IMR-90 (cell line): Measurements from ENCODE around the gene USP30. TPM values are rescaled to one million over a fixed set of nuclear protein-coding genes. Genes with fewer than 3 reads are reported as not detected.

Source experiments
- ATAC-seq: fragments of 200-7000 bp; cut with Tn5 transposase; 2 replicates; pipeline ENCODE4 v1.9.1; 2020; ENCODE audit warnings: low read depth, mild to moderate bottlenecking, moderate library complexity
- BruUV-seq: library from RNA; stranded (reverse); fragments of 400-500 nt; replicated peaks from 2 replicates; lab custom pipeline; 2021; lab: Mats Ljungman, UMichigan
- CTCF ChIA-PET: fragments of 300-600 bp; formaldehyde crosslinking; extraction: SDS; loops from one replicate; lab custom pipeline; 2021; ENCODE audit warnings: antibody characterized with exemption; lab: Yijun Ruan, JAX
- POLR2A ChIA-PET: fragments of 300-600 bp; sonication (Branson Sonifier 250); formaldehyde crosslinking; loops from one replicate; lab custom pipeline; 2022; ENCODE audit warnings: antibody characterized with exemption; ENCODE audit not compliant: unreplicated experiment; lab: Charles Lee
- DNase-seq: peaks from one replicate; pipeline ENCODE4 v3.0.0; 2013
- H2AFZ ChIP-seq: replicated peaks from 2 replicates; pipeline ENCODE3; 2013; ENCODE audit warnings: low read length, mild to moderate bottlenecking; ENCODE audit not compliant: poor library complexity
- H2AK5ac ChIP-seq: 2 replicates; pipeline ENCODE4 v1.6.1; 2013; ENCODE audit warnings: low read depth, low read length, inconsistent platforms
- H2AK9ac ChIP-seq: replicated peaks from 2 replicates; pipeline ENCODE3; 2013; ENCODE audit warnings: mild to moderate bottlenecking, low read depth, low read length, moderate library complexity; ENCODE audit not compliant: poor library complexity
- H2BK120ac ChIP-seq: 2 replicates; pipeline ENCODE4 v1.6.1; 2013; ENCODE audit warnings: low read depth, low read length, inconsistent platforms
- H2BK15ac ChIP-seq: 3 replicates; pipeline ENCODE4 v1.6.1; 2013; ENCODE audit warnings: low read depth, low read length, inconsistent platforms
- H2BK20ac ChIP-seq: 2 replicates; pipeline ENCODE4 v1.6.1; 2013; ENCODE audit warnings: low read depth, mild to moderate bottlenecking, inconsistent platforms, low read length, moderate library complexity
- H2BK5ac ChIP-seq: 2 replicates; pipeline ENCODE4 v1.6.1; 2013; ENCODE audit warnings: mild to moderate bottlenecking, low read depth, low read length, inconsistent platforms; ENCODE audit not compliant: poor library complexity, severe bottlenecking
- H3K14ac ChIP-seq: replicated peaks from 2 replicates; pipeline ENCODE4 v1.6.1; 2013; ENCODE audit warnings: low read depth, low read length, inconsistent platforms
- H3K18ac ChIP-seq: 2 replicates; pipeline ENCODE4 v1.6.1; 2013; ENCODE audit warnings: low read depth, low read length, control low read depth
- H3K23ac ChIP-seq: 2 replicates; pipeline ENCODE4 v1.6.1; 2013; ENCODE audit warnings: low read depth, low read length, inconsistent platforms
- H3K27ac ChIP-seq: 2 replicates; pipeline ENCODE4 v1.5.1; 2013; ENCODE audit warnings: mild to moderate bottlenecking, control low read depth, low read length; ENCODE audit not compliant: insufficient read depth
- H3K27me3 ChIP-seq: 2 replicates; pipeline ENCODE4 v1.6.1; 2013; ENCODE audit warnings: low read length; ENCODE audit not compliant: control insufficient read depth, insufficient read depth
- H3K36me3 ChIP-seq: 2 replicates; pipeline ENCODE4 v1.6.1; 2013; ENCODE audit warnings: low read length, mixed read lengths; ENCODE audit not compliant: control insufficient read depth, insufficient read depth
- H3K4ac ChIP-seq: 2 replicates; pipeline ENCODE4 v1.6.1; 2013; ENCODE audit warnings: low read depth, low read length, inconsistent platforms
- H3K4me1 ChIP-seq: 2 replicates; pipeline ENCODE4 v1.6.1; 2013; ENCODE audit warnings: low read length, mixed read lengths; ENCODE audit not compliant: control insufficient read depth, insufficient read depth
- H3K4me2 ChIP-seq: 2 replicates; pipeline ENCODE4 v1.6.1; 2013; ENCODE audit warnings: low read depth, mild to moderate bottlenecking, control low read depth, low read length, moderate library complexity
- H3K4me3 ChIP-seq: 2 replicates; pipeline ENCODE4 v1.5.1; 2013; ENCODE audit warnings: low read depth, mild to moderate bottlenecking, control low read depth, low read length, moderate library complexity; ENCODE audit not compliant: insufficient read depth
- H3K56ac ChIP-seq: 2 replicates; pipeline ENCODE4 v1.6.1; 2013; ENCODE audit warnings: low read length, inconsistent platforms; ENCODE audit not compliant: insufficient read depth; ENCODE audit errors: extremely low read depth
- H3K79me1 ChIP-seq, 2 experiments: 2 replicates each; pipeline ENCODE4 v1.6.1; 2013; ENCODE audit warnings: low read length in 2 of 2, inconsistent platforms in 1 of 2, low read depth in 1 of 2
- H3K9ac ChIP-seq: 2 replicates; pipeline ENCODE4 v1.6.1; 2013; ENCODE audit warnings: low read depth, low read length, control low read depth
- H3K9me1 ChIP-seq: 2 replicates; pipeline ENCODE4 v1.6.1; 2013; ENCODE audit warnings: low read length, inconsistent platforms; ENCODE audit not compliant: insufficient read depth
- H3K9me3 ChIP-seq: 2 replicates; pipeline ENCODE4 v1.6.1; 2013; ENCODE audit warnings: low read length; ENCODE audit not compliant: control insufficient read depth, insufficient read depth
- H4K20me1 ChIP-seq: 2 replicates; pipeline ENCODE4 v1.6.1; 2013; ENCODE audit warnings: low read length, inconsistent platforms; ENCODE audit not compliant: insufficient read depth
- H4K5ac ChIP-seq: 2 replicates; pipeline ENCODE4 v1.6.1; 2013; ENCODE audit warnings: mild to moderate bottlenecking, low read depth, low read length, control low read depth
- H4K8ac ChIP-seq, 2 experiments: 2 replicates each; pipeline ENCODE4 v1.6.1; 2013; ENCODE audit warnings: low read depth in 2 of 2, low read length in 2 of 2, control low read depth in 1 of 2, inconsistent platforms in 1 of 2
- H4K91ac ChIP-seq: 2 replicates; pipeline ENCODE4 v1.6.1; 2013; ENCODE audit warnings: low read depth, low read length, inconsistent platforms; ENCODE audit not compliant: insufficient read depth
- BHLHE40 ChIP-seq: fragments of 150-350 bp; IDR thresholded peaks from 2 replicates; pipeline ENCODE4 v1.6.1; 2016; ENCODE audit warnings: mild to moderate bottlenecking, low read depth, low read length
- CTCF ChIP-seq: conservative IDR thresholded peaks from 2 replicates; pipeline ENCODE4 v1.5.1; 2012; ENCODE audit warnings: mild to moderate bottlenecking, low read depth, low read length, improper control_type of control experiment
- FOS ChIP-seq: fragments of 150-350 bp; IDR thresholded peaks from 2 replicates; pipeline ENCODE4 v1.6.1; 2016; ENCODE audit warnings: low read depth, low read length
- RAD21 ChIP-seq: IDR thresholded peaks from 2 replicates; pipeline ENCODE4 v1.6.1; 2012; ENCODE audit warnings: low read length, improper control_type of control experiment
- RCOR1 ChIP-seq: IDR thresholded peaks from 2 replicates; pipeline ENCODE4 v1.6.1; 2012; ENCODE audit warnings: mild to moderate bottlenecking, low read length, improper control_type of control experiment; ENCODE audit not compliant: insufficient replicate concordance
- SMC3 ChIP-seq: fragments of 150-350 bp; IDR thresholded peaks from 2 replicates; pipeline ENCODE4 v1.6.1; 2016; ENCODE audit warnings: low read depth, mild to moderate bottlenecking, antibody characterized with exemption, low read length, moderate library complexity
- WGBS, 2 experiments: methylation state at CpG; one replicate each; pipeline versions ENCODE4 v1.1.5 to v1.1.7; 2013; ENCODE audit warnings: missing lambda C conversion rate in 2 of 2; ENCODE audit not compliant: insufficient read length in 1 of 2; ENCODE audit errors: extremely low coverage in 2 of 2; 5-methylcytosine and 5-hydroxymethylcytosine counted together
- dilution Hi-C: fragments of 300-500 bp; cut with HindIII; formaldehyde crosslinking; loops from one replicate; pipeline ENCODE4 v1.14.3; 2018; ENCODE audit warnings: low sequenced_read_pairs; ENCODE audit not compliant: unreplicated experiment
- in situ Hi-C: fragments of 300-500 bp; cut with MboI; formaldehyde crosslinking; loops from 3 replicates; pipeline ENCODE4 v1.14.3; 2019; ENCODE audit warnings: low sequenced_read_pairs, inconsistent platforms, mixed read lengths
- intact Hi-C: fragments of 100-400 bp; cut with micrococcal nuclease; formaldehyde crosslinking; loops from 2 replicates; pipeline ENCODE4 v1.10.0; 2022
- polyA plus RNA-seq, 3 experiments: library from polyadenylated mRNA; depleted of rRNA; stranded (reverse); fragments of >200 nt; gene quantifications; 2 replicates each; pipeline ENCODE4 v1.2.3, GENCODE V29; 2012; ENCODE audit warnings: low replicate concordance in 1 of 3
- total RNA-seq: library from RNA; depleted of rRNA; stranded (reverse); fragments of >200 nt; gene quantifications from 2 replicates; pipeline ENCODE4 v1.2.3, GENCODE V29; 2012

The USP30 gene
- total and polyA plus RNA-seq, 2 of the 4 experiments (the other 2 are of a cell fraction) = 10.4 to 11.2 TPM

- no peaks in the 10 kb centered on the region for H4K20me1 ChIP-seq
Measured at GRCh38 chr12:109121346-109121880, 69.0 kb downstream of the USP30 start.

More at GRCh38 chr12:109121346-109121880, 69.0 kb downstream of the USP30 start:
- no peaks in the 10 kb centered on the region for H3K4me1 ChIP-seq
- H3K27ac ChIP-seq = no peak overlapping the region
- in situ Hi-C loops (no loop called here), dilution Hi-C loops (no loop called here), intact Hi-C loops (no loop called here)
- WGBS, 2 experiments = no CpG with 5 or more reads among the region's 3 CpGs
- no peak overlapping the region for H3K9ac ChIP-seq
- no peaks in the 10 kb centered on the region for H3K36me3 ChIP-seq
- no peak overlapping the region for H3K56ac ChIP-seq
- ChIA-PET CTCF (interaction anchor here (0.9 to 1.5 kb wide), 3 partner anchors 10 to 272 kb away, joined by 3 to 4 read pairs (median 3); no protein-coding TSS in a partner anchor), POLR2A (no interaction called here)
- no peak overlapping the region for H2BK120ac ChIP-seq
- H4K8ac ChIP-seq = no peak overlapping the region
- no peak overlapping the region for H2BK20ac ChIP-seq
- no peak overlapping the region for H4K5ac ChIP-seq
- H3K4me2 ChIP-seq = no peak overlapping the region
- no TSS peak for BruUV-seq
- TF ChIP-seq CTCF = no peak
- no peak for TF ChIP-seq RAD21
- no peak for TF ChIP-seq SMC3
- no peak for TF ChIP-seq FOS
- no peak for TF ChIP-seq RCOR1
- TF ChIP-seq BHLHE40 = no peak
- H2AK5ac ChIP-seq = no peak overlapping the region
- ATAC-seq (no peak), DNase-seq (no peak)
- H3K14ac ChIP-seq = no peak overlapping the region
- H4K91ac ChIP-seq = no peak overlapping the region
- H3K9me3 ChIP-seq = no peaks in the 10 kb centered on the region
- H3K27me3 ChIP-seq = 0 out of 2 replicates have a peak, but pooled peaks cover 2% of the 10 kb centered on the region
- H2BK5ac ChIP-seq = no peak overlapping the region
- no peak overlapping the region for H2BK15ac ChIP-seq
- no peak overlapping the region for H2AK9ac ChIP-seq
- no peaks in the 10 kb centered on the region for H3K9me1 ChIP-seq
- H2AFZ ChIP-seq = no peak overlapping the region
- no peak overlapping the region for H3K4ac ChIP-seq
- no peak overlapping the region for H3K4me3 ChIP-seq
- H3K18ac ChIP-seq = no peak overlapping the region
- H3K23ac ChIP-seq = no peak overlapping the region
- H3K79me1 ChIP-seq = no peaks in the 10 kb centered on the region
